DMS 273 (cell line): ENCODE results near the gene TBC1D17.
A peak's percentile ranks its signal among the peaks of the same experiment; 100 is the strongest.

Source experiments
- DNase-seq: peaks from one replicate; lab custom pipeline; 2025; ENCODE audit not compliant: unreplicated experiment; lab: John Stamatoyannopoulos, UW

The TBC1D17 gene

DNA sequence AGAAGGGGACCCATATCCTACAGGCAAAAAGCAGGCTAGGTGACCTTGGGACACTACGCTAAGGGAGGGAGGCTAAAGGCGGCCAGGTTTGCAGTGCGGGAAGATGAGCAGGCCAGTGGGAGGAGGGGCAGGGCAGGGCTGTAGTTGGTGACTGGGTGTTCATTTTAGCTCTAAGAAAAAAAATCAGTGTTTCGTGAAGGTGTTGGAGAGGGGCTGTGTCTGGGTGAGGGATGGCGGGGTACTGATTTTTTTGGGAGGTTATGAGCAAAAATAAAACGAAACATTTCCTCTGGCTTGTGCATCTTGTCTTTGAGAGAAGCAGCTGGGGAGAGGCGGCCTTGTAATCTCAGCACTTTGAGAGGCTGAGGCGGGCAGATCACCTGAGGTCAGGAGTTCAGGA is 56.1 kb downstream of the TBC1D17 start:
- no peak for DNase-seq

DNA sequence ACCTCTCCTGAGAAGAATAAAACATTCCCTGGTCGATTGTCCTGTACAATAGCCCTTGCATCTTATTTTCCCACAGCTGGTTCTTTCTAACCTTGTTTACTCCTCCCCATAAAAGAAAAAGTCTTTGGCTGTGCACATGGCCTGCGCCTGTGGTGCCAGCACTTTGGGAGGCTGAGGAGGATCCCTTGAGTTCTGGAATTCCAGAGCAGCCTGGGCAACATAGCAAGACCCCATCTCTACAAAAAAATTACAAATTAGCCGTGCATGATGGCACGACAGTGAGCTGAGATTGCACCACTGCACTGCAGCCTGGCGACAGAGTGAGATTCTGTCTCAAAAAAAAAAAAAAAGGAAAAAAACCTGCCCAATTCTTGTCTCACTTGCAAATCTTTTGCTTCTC is 59.0 kb downstream of the TBC1D17 start:
- no peak for DNase-seq

DNA sequence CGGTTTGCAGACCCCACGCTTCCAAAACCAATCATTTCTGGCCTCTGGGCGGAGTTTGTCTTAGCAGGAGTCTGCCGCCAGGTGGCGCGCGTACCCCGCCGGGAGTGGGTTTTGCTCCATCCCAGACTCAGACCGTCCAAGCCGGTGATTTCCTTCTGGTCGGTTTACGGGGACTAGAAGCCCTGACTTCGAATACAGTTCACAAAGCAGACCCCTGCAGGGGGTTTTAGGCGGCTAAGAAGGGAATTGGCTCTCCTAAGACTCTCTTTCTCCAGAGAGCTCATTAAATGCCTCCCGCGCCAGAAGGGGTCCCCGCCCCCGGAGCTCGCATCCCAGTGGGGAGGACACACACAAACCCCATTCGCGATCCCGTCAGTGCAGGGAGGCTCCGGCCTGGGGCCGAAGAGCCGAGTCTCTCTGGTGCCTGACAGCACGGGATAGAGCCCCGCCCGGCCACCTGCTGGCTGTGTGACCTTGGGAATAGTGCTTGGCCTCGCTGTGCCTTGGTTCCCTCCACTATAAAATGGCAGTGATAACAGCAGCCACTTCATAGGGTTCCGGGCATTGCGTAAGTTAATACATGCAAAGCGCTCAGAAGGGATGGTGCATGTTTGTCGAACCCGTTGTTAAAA is 60.4 kb downstream of the TBC1D17 start:
- peak; percentile 91 for DNase-seq
